MM.1S (cell line): ENCODE results near the gene SEMA3C.

Experiments
- DNase-seq: peaks from one replicate; pipeline ENCODE4 v3.0.0-alpha.2; 2015
- H2AFZ ChIP-seq: fragments of 300-600 bp; sonication (generic); 2 replicates; pipeline ENCODE4 v1.6.0; 2016; ENCODE audit warnings: antibody characterized with exemption, low read length
- H3F3A ChIP-seq: fragments of 300-600 bp; sonication (generic); 2 replicates; pipeline ENCODE4 v1.6.1; 2016; ENCODE audit warnings: mild to moderate bottlenecking, antibody characterized with exemption, low read length, moderate library complexity, mixed read lengths; ENCODE audit not compliant: insufficient read depth
- H3K27ac ChIP-seq: fragments of 300-600 bp; sonication (generic); 2 replicates; pipeline ENCODE4 v1.5.1; 2016; ENCODE audit warnings: mild to moderate bottlenecking, low read length
- H3K27me3 ChIP-seq: fragments of 300-600 bp; sonication (generic); replicated peaks from 2 replicates; pipeline ENCODE4 v1.6.0; 2016; ENCODE audit warnings: low read length; ENCODE audit not compliant: insufficient read depth
- H3K36me3 ChIP-seq: fragments of 300-600 bp; sonication (generic); replicated peaks from 2 replicates; pipeline ENCODE4 v1.6.1; 2016; ENCODE audit warnings: mild to moderate bottlenecking, low read length, mixed read lengths; ENCODE audit not compliant: insufficient read depth
- H3K4me1 ChIP-seq: fragments of 300-600 bp; sonication (generic); 2 replicates; pipeline ENCODE4 v1.6.1; 2016; ENCODE audit warnings: low read length, mixed read lengths
- H3K4me2 ChIP-seq: fragments of 300-600 bp; sonication (generic); 2 replicates; pipeline ENCODE4 v1.6.0; 2016; ENCODE audit warnings: low read depth, low read length
- H3K4me3 ChIP-seq: fragments of 300-600 bp; sonication (generic); 2 replicates; pipeline ENCODE4 v1.5.1; 2016; ENCODE audit warnings: low read length, mixed read lengths
- H3K79me2 ChIP-seq: fragments of 300-600 bp; sonication (generic); 2 replicates; pipeline ENCODE4 v1.6.1; 2016; ENCODE audit warnings: mixed run types, low read length, mixed read lengths
- H3K9ac ChIP-seq: fragments of 300-600 bp; sonication (generic); 2 replicates; pipeline ENCODE4 v1.6.1; 2016; ENCODE audit warnings: low read length, mixed read lengths
- H3K9me2 ChIP-seq: fragments of 300-600 bp; sonication (generic); replicated peaks from 2 replicates; pipeline ENCODE4 v1.6.1; 2016; ENCODE audit warnings: mild to moderate bottlenecking, low read length, mixed read lengths; ENCODE audit not compliant: insufficient read depth
- H3K9me3 ChIP-seq: fragments of 300-600 bp; sonication (generic); replicated peaks from 2 replicates; pipeline ENCODE4 v1.6.1; 2016; ENCODE audit warnings: mild to moderate bottlenecking, low read length, mixed read lengths; ENCODE audit not compliant: insufficient read depth
- H4K20me1 ChIP-seq: fragments of 300-600 bp; sonication (generic); 2 replicates; pipeline ENCODE4 v1.6.1; 2016; ENCODE audit warnings: mild to moderate bottlenecking, low read length, moderate library complexity, mixed read lengths; ENCODE audit not compliant: insufficient read depth
- EZH2 ChIP-seq: fragments of 300-600 bp; sonication (generic); optimal IDR thresholded peaks from 2 replicates; pipeline ENCODE3; 2017; ENCODE audit warnings: low read depth, mild to moderate bottlenecking, antibody characterized with exemption, low read length, mixed read lengths
- EZH2phosphoT487 ChIP-seq: fragments of 300-600 bp; sonication (generic); IDR thresholded peaks from 2 replicates; pipeline ENCODE4 v1.6.1; 2018; ENCODE audit warnings: antibody characterized with exemption, low read length
- TF ChIP-seq, protein P1 (sequence below): fragments of 300-600 bp; sonication (generic); IDR thresholded peaks from 2 replicates; pipeline ENCODE4 v1.5.1; 2016; ENCODE audit warnings: antibody characterized with exemption, low read length, mixed read lengths

The SEMA3C gene

GRCh38 chr7:80967071-80967916, 48.4 kb upstream of the SEMA3C start:
- no peaks in the 10 kb centered on the region for H3K79me2 ChIP-seq
- no peaks in the 10 kb centered on the region for H3K4me1 ChIP-seq
- no peak overlapping the region for H3K27ac ChIP-seq
- H4K20me1 ChIP-seq, result no peaks in the 10 kb centered on the region
- H3F3A ChIP-seq, result no peaks in the 10 kb centered on the region
- no peak overlapping the region for H3K4me3 ChIP-seq
- no peaks in the 10 kb centered on the region for H3K9me2 ChIP-seq
- DNase-seq, result no peak
- H3K36me3 ChIP-seq, result no peaks in the 10 kb centered on the region
- H3K9me3 ChIP-seq, result no peaks in the 10 kb centered on the region
- H3K4me2 ChIP-seq, result no peak overlapping the region
- TF ChIP-seq, protein P1, sequence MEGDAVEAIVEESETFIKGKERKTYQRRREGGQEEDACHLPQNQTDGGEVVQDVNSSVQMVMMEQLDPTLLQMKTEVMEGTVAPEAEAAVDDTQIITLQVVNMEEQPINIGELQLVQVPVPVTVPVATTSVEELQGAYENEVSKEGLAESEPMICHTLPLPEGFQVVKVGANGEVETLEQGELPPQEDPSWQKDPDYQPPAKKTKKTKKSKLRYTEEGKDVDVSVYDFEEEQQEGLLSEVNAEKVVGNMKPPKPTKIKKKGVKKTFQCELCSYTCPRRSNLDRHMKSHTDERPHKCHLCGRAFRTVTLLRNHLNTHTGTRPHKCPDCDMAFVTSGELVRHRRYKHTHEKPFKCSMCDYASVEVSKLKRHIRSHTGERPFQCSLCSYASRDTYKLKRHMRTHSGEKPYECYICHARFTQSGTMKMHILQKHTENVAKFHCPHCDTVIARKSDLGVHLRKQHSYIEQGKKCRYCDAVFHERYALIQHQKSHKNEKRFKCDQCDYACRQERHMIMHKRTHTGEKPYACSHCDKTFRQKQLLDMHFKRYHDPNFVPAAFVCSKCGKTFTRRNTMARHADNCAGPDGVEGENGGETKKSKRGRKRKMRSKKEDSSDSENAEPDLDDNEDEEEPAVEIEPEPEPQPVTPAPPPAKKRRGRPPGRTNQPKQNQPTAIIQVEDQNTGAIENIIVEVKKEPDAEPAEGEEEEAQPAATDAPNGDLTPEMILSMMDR, result no peak
- no peak for TF ChIP-seq EZH2
- TF ChIP-seq EZH2phosphoT487, result no peak
- no peak overlapping the region for H3K9ac ChIP-seq
- H3K27me3 ChIP-seq, result no peaks in the 10 kb centered on the region
- H2AFZ ChIP-seq, result no peak overlapping the region

- Histone ChIP-seq H3F3A (no peaks in the 10 kb centered on the region), H3K27ac (no peak overlapping the region), H3K9me2 (no peaks in the 10 kb centered on the region), H3K9ac (no peak overlapping the region), H2AFZ (no peak overlapping the region), H3K27me3 (no peaks in the 10 kb centered on the region), H3K9me3 (no peaks in the 10 kb centered on the region), H3K4me2 (no peak overlapping the region), H4K20me1 (no peaks in the 10 kb centered on the region), H3K36me3 (no peaks in the 10 kb centered on the region), H3K79me2 (no peaks in the 10 kb centered on the region), H3K4me3 (no peak overlapping the region), H3K4me1 (no peaks in the 10 kb centered on the region)
- TF ChIP-seq, protein P1, result no peak
- TF ChIP-seq EZH2 (no peak), EZH2phosphoT487 (no peak)
- DNase-seq, result no peak
Observed at GRCh38 chr7:80960244-80960795, 41.5 kb upstream of the SEMA3C start.

DNA sequence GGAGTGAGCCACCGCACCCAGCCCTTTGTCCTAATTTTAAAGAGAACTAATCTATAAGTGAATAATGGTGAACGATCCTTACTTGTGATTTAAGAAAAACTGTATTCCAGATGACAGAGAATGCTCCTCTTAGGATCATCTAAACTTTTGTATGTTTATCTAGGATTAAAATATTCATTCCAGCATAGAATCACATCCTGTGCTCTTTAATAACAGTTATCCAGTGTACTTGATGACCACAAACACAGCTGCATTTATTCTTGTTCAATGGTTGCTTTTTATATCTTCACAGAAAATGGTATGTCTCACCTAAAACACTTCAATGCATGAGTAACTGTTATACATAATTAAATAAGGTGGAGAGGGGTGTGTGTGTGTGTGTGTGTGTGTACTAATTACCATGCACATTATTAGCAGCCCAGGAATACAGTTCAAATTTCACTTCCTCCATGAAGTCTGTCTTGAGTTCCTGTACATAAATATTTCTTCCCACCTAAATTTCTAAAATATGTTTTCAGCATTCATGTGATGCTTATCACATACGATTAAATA, 38.5 kb upstream of the SEMA3C start:
- Histone ChIP-seq H3K36me3 (no peaks in the 10 kb centered on the region), H3K4me2 (no peak overlapping the region), H3F3A (no peaks in the 10 kb centered on the region), H3K4me3 (no peak overlapping the region), H3K9me2 (no peaks in the 10 kb centered on the region), H3K9me3 (no peaks in the 10 kb centered on the region), H3K27me3 (no peaks in the 10 kb centered on the region), H3K4me1 (no peaks in the 10 kb centered on the region), H2AFZ (no peak overlapping the region), H4K20me1 (no peaks in the 10 kb centered on the region), H3K79me2 (no peaks in the 10 kb centered on the region), H3K27ac (no peak overlapping the region), H3K9ac (no peak overlapping the region)
- DNase-seq, result no peak
- no peak for TF ChIP-seq EZH2
- TF ChIP-seq, protein P1, result no peak
- TF ChIP-seq EZH2phosphoT487, result no peak
